Measurements from ENCODE around the gene UGT2A1.

UGT2A1 gene

DNA sequence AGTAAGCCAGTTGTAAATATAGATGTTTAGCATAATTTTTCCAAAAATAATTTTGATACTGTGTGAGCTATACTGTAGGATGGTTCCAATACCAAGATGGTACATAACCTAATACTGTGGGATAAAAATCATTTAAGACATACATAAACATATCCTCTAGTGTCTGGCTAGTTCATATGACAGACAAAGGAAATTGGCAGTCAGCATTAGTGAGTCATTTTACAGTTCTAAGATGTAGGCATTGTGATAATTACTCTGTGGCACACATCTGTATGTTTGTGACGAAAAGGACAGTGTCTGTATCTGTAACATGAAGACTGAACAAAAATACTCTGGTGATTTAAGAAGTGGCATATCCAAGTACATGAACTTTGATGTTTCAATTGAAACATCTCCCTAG, 63.2 kb downstream of the UGT2A1 start:
- DNase-seq (ENCODE audit: low spot score): no peak

DNA sequence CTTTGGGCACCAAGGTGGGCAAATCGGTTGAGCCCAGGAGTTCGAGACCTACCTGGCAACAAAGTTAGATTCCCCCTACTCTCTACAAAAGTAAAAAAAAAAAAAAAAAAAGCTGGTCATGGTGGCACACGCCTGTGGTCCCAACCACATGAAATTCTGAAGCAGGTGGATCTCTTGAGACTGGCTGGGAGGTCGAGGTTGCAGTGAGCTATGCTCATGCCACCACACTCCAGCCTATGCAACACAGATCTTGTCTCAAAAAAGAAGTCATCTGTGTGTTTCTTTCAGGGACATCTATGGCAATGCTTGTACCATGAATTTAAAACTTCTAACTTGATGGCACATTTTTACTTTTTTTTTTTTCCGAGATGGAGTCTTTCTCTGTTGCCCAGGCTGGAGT, 68.9 kb downstream of the UGT2A1 start:
- no peak for DNase-seq (ENCODE audit: low spot score)

DNA sequence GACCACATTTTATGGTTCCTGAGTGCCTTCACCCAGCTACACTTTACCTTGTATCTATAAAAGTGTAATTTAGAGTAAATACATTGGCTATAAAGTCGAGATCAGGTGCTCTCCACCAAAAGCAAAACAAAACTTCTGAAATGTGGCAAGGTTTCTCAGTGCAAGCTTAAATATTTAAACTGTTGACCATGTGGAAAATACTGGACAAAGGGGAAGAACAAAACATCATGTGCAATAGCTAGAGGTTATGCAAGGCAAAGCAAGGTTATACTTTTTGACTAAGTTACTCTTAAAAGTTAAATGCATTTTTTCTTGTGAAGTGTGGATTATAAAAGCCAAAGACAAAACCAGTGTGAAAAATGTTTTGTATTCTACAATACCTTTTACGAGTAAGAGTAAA, 69.5 kb downstream of the UGT2A1 start:
- no peak for DNase-seq (ENCODE audit: low spot score)

DNA sequence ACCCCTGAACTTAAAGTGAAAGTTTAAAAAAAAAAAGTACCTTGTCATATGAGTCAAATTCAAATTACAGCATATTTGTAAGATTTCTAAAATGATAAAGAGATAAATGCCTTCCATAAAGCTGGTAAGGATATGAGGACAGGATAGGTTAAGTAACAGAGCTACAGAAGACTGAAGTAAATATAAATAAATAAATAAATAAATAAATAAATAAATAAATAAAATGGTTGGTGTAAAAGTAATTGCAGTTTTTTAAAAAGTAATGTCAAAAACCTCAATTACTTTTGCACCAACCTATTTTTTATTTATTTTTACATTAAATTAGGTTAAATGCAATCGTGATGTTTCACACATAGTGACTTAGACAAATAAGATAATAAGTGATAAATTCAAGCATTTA, 75.8 kb downstream of the UGT2A1 start:
- no peak for DNase-seq (ENCODE audit: low spot score)

- DNase-seq (ENCODE audit: low spot score): no peak
These were observed 76.7 kb downstream of the UGT2A1 start for GRCh38 chr4:69576251-69576877.

GRCh38 chr4:69568787-69569186, 84.3 kb downstream of the UGT2A1 start:
- DNase-seq (ENCODE audit: low spot score): no peak

DNA sequence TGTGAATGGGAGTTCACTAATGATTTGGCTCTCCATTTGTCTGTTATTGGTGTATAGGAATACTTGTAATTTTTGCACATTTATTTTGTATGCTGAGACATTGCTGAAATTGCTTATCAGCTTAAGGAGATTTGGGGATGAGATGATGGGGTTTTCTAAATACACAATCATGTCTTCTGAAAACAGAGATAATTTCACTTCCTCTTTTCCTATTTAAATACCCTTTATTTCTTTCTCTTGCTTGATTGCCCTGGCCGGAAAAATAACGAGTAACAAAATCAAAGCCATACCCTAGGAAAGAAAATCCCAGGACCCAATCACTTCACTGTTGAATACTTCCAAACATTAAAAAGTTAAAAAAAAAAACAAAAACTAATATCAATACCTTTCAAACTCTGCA, 89.6 kb downstream of the UGT2A1 start:
- DNase-seq (ENCODE audit: low spot score): no peak

- no peak for DNase-seq (ENCODE audit: low spot score)
These were observed 103.4 kb downstream of the UGT2A1 start for GRCh38 chr4:69549651-69550050.

GRCh38 chr4:69546134-69546765, 106.8 kb downstream of the UGT2A1 start:
- no peak for DNase-seq (ENCODE audit: low spot score)

Measured in hematopoietic multipotent progenitor cell treated with erythropoietin and hydrocortisone succinate and interleukin-3 and kit ligand, for 17 days (in vitro differentiated cells).